Kidney tubule cell (primary cell): ENCODE results near the gene GOLM1.
"Not testable (repeated sequence)": the region's sequence is repeated elsewhere in the genome, so short reads cannot be mapped to it uniquely, and the experiment has no call there.

ENCODE experiments used
- DNase-seq: peaks from one replicate; pipeline ENCODE4 v3.0.0-alpha.2; 2018; ENCODE audit warnings: low spot score

GOLM1 gene

DNA sequence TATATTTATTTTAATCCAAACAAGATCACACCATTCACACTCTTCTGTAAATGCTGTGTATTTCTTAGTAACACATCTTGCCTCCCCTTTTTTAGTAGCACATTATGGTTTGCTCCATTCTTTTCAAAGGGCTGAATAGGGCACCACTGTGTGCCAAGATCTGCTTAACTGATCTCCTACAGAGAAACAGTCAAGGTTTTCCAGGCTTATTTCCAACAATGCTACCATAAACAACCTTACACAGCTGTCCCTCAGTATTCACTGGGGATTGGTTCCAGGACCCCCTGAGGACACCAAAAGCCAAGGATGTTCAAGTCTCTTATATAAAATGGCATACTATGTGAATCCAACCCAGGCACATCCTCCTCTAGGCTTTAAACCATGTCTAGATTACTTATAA, 16.5 kb downstream of the GOLM1 start:
- no peak for DNase-seq

DNA sequence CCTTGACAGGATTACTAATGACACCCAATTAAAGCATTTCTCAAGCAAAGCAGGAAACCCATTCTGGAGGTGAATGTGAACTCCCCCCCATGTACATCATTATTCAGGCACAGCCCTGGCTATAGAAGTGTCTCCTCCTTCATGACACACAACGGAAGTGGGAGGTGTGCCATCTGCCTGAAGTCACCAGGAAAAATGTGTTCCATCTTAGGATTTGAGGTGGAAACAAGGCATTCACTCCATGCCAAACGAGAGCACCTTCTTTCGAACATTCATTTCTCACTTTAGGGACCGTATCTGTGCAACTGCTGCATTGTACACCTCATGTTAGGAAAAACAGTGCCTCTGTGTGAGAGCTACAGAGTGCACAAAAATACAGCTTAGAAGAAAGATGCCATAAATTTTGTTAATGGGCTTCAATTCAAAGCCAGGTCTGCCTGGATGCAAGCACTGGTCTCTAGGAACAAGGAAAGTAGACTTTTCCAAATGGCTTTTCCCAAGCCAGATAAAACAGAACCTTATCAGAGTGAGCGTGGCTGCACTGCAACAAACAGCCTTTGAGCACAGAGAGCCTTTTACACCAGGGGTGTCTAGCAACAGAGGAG, 19.4 kb downstream of the GOLM1 start:
- DNase-seq = peak; percentile 86

DNA sequence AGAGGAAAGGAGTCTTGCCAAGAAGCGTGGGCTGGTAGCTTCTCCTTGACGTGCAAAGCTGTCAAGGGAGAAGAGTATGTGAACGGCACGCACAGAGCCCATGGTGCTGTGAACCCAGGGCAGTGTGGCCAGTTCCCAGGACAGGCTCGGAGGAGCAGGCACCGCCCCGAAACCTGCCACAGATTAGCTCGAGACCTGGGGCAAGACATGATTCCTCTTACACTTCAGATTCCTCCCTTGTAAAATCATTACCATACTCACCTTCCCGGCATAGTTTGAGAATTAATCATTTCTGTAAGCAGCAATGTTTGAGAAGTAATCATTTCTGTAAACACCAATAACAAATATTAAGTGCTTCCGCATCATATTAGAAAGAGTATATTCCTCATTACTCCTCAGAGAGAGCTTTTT, 19.9 kb downstream of the GOLM1 start:
- DNase-seq = peak; percentile 93

DNA sequence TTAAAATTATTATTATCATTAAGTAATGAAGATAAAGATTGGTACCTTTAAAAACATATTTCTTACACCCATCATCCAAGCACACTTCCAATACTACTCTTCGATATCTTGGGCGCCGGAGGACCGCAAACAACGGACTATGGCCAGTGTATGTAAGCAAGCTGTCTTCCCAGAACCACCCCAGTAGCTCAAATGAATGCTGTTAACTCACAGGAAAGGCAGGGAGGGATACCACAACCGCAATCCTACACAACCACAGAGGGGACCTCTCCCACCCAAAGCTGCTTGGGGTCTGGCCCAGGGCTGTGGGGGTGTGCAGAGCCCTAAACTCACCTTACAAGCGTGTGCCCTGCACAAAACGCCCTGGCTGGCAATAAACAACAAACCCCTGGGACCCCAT, 20.6 kb downstream of the GOLM1 start:
- no peak for DNase-seq

DNA sequence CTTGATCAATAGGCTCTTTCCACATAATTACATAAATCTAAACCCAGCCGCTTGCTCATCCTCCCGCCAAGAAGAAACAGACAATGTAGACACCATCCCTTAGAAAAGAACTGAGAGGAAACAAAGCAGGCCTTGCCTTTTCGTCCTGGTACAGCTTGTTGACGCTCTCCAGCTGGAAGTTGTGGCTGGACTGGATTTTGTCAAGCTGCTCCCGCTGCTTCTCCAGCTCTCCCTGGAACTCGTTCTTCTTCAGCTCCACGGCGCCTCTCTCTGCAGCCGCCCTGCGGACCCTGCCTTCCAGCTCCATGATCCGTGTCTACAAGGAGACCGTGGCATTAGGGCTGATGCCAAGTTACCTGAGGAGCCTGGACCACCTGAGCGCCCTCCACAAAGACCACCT, 22.1 kb downstream of the GOLM1 start:
- no peak for DNase-seq

DNA sequence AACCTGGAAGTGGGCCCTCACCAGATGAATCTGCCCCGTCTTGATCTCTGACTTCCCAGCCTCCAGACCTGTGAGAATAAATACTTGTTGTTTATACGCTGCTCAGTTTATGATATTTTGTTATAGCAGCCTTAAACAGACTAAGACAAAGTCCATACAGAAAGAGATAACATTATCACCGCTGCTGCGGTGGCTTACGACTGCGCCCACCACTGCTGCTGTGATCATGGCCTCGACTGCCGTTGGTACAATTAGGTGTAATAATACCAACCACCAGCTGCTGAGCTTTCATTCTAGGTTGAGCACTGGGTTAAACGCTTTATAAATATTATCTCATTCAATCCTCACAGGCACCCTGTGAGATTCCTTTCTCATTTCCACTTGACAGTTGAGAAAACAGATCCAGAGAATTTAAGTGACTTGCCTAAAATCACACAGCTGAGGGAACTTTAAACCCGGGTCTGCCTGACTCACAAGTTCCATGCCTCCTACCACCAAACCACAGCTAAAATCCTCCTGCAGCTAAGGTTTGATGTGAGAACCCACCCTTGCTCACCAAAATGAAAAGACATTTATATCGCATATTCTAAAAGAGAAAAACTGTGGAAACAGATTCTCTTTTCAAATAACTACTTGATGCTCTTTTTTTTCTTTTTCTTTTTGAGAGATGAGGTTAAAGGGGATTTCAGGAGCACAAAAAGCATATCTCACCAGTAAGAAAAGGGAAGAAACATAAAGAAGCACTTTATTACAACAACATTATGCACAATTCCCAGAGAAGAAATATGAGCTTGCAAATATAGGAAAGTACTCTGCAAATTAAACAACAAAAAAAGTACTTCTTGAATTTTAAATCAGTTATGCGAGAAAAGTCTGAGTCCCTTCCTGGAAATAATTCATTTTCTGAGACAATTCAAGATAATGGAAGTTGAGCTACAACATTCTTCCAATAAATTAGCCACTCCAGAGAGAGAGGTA, 23.9 kb downstream of the GOLM1 start:
- no peak for DNase-seq

DNA sequence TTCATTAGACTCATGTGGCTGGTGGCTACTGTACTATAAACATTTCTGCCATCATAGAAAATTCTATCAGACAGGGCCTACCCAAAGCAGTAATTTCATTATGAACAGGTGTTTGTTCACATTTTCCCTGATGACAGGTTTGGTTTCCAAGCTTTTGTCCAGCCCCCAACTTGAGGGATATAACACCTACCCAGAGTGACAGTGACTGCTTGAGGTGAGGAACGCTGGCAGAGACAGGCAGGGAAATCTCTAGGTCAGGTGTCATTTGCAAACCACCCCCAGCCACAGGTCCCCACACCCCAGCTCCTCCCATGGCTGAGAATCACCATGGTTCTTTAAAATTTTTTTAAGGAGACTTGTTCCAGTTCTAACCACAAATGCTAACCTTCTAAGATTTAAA, 25.5 kb downstream of the GOLM1 start:
- DNase-seq = no peak

DNA sequence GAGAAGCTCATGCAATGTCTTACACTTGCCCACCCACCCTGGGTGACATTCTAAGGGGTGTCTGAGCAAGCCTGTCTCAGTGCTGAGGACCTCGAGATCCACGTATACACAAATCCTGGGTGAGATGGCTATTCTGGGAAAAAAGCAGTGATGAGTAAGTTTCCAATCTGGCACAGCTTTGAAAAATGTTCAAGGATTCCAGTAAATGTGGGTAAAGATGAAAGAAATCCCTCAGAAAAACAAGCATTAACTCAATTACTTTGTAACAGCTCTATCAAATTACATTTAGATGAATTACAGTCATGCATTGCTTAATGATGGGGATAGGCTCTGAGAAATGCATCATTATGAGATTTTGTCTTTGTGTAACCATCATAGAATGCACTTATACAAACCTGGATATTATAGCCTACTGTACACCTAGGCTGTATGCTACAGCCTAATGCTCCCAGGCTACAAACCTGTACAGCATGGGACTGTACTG, 26.9 kb downstream of the GOLM1 start:
- no peak for DNase-seq

DNA sequence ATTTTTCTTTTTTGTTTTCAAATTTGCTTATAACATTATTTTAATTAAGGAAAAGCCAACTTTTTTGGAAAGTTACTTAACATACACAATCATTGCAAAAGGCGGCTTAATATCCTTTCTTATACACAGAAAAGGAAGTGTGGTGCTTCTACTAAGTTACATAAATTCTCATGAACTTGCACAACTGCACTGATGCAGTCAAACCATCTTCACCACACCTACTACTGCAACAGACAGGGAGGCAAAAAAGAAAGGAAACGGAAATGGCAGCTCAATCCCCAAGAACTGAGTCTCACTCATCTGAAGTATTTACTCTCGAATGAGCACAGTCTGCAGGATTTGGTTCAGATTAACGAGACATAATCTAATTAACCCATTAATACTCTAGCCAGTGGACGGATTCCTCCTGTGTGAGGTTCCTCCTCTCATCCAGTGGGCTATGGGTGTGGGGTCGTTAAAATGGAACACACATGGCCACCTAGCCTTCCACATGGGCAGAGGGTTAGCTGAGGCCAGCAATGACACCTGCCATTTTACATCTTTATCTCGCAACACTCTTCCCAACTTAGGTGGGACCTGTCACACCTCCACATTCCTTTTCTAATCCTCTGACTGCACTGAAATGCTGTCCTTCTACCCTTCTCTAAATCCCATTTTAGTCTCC, 30.0 kb downstream of the GOLM1 start:
- no peak for DNase-seq

DNA sequence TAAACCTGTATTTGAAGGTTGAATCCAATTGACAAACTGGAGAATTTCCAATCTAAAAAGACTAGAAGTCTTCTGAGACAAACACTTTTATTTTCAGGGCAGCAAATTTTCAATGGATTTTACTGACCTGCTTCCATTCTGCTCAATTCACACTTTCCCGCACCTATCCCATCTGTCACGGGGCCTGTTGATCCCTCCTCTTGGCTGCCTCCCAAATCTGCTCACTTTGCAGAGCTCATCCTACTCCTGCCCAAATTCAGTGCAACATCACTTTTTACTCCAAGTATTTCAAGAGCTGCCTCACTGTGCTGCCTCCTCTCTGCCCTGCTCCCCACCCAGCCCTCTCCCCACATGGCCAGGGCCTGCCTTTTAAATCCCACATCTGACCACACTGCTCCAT, 35.1 kb downstream of the GOLM1 start:
- no peak for DNase-seq

DNA sequence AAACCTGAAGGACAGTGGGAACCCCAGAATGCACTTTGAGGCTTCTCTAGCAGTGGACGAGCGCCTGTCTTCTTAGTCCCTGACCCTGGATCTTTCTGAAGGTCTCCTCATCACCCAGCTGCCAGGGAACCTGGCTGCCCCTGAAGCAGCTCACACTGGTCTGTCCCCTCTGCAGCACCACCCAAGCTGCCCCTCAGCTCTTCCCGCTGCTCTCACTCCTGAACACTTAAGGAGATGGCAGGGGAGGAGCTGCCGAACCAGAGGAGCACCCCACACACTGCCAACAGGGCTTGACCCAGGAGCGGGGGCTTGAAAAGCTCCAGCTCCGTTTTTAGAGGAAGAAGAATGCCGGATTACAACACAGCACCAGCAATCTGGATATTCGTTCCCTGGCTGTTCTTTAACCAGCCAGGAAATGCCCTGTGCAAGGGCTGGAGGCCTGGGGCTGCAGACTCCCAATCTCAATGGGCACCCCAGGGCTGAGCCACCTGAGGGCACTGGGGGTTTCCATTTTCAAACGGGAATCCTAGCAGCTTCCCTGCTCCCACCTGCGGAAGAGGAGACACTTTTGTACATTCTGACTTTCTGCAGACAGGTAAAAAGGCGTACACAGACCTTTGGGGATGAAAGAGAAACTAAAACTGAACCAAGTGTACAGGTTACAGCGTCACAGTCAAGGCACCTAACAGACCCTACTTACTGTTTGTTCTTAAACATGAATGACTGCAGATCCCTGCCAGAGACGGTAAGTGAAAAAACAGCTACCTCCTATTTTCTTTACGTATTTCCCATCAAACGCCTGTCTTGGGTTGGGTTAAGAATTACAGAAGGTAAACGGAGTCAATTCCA, 36.3 kb downstream of the GOLM1 start:
- peak; percentile 48 for DNase-seq

DNA sequence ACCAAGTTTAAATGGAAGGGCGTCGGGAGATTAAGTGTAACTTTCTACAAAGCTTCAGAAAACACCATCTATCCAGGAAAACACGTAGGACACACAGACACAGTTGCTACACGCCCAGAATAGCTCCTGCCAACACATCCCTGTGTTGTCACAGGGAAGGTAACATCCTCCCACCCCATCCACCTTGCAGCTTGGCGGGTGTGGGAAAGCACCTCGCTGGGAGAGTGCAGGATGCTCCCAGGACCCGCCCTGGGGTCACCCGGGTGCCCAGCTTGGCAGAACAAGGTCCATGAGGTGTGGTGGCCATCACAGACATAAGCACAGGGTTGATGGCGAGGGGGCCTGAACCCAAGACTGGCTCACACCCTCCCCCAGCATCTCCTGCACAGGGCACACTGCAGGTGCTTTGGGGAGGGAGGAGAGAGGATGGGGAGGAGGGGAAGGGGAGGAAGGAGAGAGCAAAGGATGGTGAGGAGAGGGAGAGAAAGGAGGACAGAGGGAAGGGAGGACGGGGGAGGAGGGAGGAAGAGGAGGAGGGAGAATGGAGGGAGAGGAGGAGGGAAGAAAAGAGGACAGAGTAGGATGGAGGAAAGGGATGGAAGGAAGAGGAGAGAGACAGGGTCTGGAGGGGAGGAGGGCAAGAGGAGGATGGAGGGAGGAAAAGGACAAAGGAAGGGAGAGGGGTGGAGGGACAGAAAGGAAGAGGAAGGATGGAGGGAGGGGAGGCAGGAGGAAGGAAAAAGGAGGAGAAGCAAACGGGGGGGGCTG, 37.2 kb downstream of the GOLM1 start:
- no peak for DNase-seq

DNA sequence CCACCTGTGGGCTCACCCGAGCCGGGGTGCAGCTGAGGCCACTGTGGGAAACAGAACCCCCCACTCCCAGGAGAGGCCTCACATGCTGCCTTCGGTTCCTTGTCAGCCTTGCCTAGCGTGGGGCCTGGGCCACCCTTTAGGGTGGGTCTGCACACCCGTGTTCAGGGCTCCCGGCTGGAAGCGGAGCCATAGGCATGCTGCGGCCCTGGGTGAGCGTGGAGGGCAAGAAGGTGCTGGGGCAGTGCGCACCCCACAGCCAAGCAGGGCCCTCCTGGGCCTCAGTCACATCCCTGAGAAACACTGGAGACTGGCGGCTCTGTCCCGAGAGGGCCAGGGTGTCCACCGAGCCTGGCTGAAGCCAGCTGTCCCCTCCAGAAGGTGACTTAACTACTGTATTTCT, 41.9 kb downstream of the GOLM1 start:
- DNase-seq = no peak

DNA sequence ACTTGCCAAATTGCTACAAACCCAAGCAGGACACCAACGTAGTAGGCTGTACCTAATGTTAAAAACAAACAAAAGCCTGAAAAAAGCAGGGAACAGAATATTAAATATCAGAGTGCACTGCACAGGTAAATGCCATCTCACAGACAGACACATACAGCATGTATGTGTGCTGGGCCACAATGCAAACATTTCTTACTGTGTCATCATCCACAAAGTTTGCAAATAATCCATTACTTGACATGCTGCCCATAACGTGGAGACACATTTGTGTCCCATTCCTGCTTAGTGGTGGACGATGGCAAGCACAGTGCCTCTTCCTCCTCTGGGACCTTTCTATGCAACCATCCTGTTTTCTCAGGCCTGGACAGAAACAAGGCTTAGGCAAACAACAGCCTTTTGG, 44.7 kb downstream of the GOLM1 start:
- DNase-seq = no peak

DNA sequence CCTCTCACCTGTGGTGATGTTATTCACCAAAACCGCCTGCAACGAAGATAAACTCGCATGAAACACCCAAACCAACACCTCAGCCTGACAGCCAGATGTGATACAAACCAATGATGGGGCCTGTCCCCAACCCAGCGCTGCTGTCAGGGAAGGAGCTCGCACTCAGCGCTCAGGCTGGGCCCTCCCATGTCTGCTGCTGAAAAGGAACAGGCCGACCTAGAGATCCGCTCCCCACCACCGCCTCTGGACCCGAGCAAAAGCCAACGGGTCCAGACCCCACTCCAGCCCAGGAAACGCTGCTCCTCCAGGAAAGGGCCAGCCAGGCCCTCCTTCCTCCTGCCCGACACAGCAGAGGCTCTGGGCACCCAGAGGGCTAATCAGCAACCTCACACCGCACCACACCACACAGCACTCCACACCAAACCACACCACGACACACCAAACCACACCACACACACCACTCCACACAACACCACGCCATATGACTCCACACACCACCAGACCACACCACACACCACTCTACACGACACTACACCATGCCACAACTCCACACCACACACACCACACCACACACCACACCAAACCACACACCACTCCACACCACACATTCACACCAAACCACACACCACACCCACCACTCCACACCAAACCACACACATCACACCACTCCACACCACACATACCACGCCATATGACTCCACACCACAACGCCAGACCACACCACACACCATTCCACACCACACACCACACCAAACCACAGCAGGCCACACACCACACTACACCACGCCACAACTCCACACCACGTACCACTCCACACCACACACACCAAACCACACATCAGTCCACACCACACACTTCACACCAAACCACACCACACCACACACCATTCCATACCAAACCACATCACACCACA, 46.5 kb downstream of the GOLM1 start:
- no peak for DNase-seq

DNA sequence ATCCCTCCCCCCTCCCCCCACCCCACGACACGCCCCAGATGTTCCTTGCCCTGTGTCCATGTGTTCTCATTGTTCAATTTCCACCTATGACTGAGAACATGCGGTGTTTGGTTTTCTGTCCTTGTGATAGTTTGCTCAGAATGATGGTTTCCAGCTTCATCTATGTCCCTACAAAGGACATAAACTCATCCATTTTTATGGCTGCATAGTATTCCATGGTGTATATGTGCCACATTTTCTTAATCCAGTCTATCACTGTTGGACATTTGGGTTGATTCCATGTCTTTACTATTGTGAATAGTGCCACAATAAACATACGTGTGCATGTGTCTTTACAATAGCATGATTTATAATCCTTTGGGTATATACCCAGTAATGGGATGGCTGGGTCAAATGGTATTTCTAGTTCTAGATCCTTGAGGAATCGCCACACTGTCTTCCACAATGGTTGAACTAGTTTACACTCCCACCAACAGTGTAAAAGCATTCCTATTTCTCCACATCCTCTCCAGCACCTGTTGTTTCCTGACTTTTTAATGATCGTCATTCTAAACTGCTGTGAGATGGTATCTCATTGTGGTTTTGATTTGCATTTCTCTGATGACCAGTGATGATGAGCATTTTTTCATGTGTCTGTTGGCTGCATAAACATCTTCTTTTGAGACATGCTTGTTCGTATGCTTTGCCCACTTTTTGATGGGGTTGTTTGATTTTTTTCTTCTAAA, 51.2 kb downstream of the GOLM1 start:
- not testable (repeated sequence) for DNase-seq

DNA sequence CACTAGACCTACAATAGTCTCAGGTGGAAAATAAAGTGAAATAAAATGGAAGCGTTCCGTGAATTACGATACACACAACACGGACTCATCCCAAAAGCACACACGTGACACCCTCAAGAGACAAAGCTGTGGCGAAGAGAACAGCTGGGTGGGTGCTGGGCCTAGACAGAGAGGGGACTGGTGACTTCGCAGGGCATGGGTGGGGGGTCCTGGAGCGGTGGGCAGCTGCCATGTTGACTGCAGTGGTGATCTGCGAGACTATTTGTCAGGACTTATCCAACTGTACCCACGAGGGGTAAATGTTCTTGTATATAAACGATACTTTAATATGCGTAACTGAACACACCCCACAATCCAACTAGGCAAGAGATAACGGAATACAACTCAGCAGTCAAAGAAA, 52.0 kb downstream of the GOLM1 start:
- no peak for DNase-seq

DNA sequence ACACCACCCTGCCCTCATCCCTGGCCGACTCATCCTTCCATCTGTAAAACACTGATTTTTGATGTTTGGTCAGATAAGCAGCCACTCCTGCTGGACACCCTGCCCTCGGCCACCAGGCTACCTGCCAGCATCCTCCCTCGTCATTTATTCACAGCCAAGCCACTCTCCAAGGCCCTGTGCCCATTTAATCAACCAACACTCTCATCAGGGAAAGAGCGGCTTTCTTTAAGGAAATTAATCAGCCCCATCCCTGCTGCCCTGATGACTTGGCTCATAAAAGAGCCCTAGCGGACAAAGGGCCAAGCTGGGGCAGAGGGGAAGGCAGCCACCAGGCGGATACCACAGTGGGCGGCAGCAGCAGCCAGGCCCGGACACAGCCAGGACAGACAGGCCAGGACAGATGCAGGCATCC, 52.4 kb downstream of the GOLM1 start:
- no peak for DNase-seq

DNA sequence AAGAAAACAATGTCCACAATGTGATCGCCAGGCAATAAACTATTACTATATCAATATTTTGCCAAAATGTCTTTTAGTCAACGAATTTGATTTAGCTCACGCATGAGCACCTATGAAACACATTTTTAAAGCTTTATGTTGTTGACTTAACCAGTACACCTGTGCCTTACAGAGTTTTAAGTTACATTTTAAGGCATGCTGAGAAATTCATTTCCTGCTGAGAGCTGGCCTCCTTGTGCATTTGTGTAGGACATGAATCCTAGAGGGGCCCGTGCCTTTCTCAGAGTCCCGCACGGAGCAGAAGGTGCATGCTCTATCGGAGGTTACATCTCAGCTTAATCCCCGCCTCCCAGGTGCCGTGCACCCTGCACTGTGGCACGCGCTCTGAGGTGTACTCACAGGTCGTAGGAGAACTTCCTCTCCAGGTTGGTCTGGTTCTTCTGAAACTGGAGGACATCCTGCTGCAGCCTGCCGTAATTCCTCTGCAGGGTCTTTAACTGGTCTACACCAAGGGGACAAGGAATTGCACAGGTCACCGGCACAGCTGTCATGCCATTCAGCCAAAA, 53.2 kb downstream of the GOLM1 start:
- DNase-seq = no peak
